HG03439 (cell line): ENCODE measurements around the gene MUC5AC.
"Not testable (repeated sequence)": the region's sequence is repeated elsewhere in the genome, so short reads cannot be mapped to it uniquely, and the experiment has no call there.

Experiments
- ATAC-seq: cut with Tn5 transposase; IDR thresholded peaks from one replicate; pipeline ENCODE4 v1.9.1; 2021; ENCODE audit warnings: mild to moderate bottlenecking, moderate library complexity; ENCODE audit not compliant: unreplicated experiment

Gene MUC5AC

GRCh38 chr11:1244557-1244956, 86.8 kb downstream of the MUC5AC start:
- ATAC-seq, result not testable (repeated sequence)

GRCh38 chr11:1245717-1246116, 88.0 kb downstream of the MUC5AC start:
- not testable (repeated sequence) for ATAC-seq

GRCh38 chr11:1246301-1246700, 88.5 kb downstream of the MUC5AC start:
- ATAC-seq, result not testable (repeated sequence)

- ATAC-seq, result not testable (repeated sequence)
Observed at GRCh38 chr11:1247026-1247425, 89.3 kb downstream of the MUC5AC start.

- not testable (repeated sequence) for ATAC-seq
Observed at GRCh38 chr11:1248951-1249350, 91.2 kb downstream of the MUC5AC start.

- ATAC-seq, result not testable (repeated sequence)
Observed at GRCh38 chr11:1250411-1250810, 92.7 kb downstream of the MUC5AC start.
